ENCODE measurements around the gene CAPSL. TPM values are rescaled to one million over a fixed set of nuclear protein-coding genes. Genes with fewer than 3 reads are reported as not detected.
A peak's percentile ranks its signal among the peaks of the same experiment; 100 is the strongest.
"Not testable (repeated sequence)": the region's sequence is repeated elsewhere in the genome, so short reads cannot be mapped to it uniquely, and the experiment has no call there.

The CAPSL gene
- total RNA-seq, result under 1 TPM in 1 of 2 experiments, not detected in 1; 0.47 TPM

GRCh38 chr5:35938568-35939227 lies at the start of gene CAPSL:
CAPSL (minus strand) TSS chr5:35938622; CDS start chr5:35921120, 17,502 bp downstream.
- CTCF ChIA-PET, result interaction anchor here (1.4 kb wide), 1 partner anchor 295 kb away, joined by 4 read pairs; no protein-coding TSS in a partner anchor
- H3K27me3 Mint-ChIP-seq, result peaks cover 30% of the 10 kb centered on the region
- no peak for DNase-seq
- ATAC-seq, result no peak
- H3K4me1 Mint-ChIP-seq, result no peaks in the 10 kb centered on the region
- H3K9me3 Mint-ChIP-seq (ENCODE audit: low read depth), result no peaks in the 10 kb centered on the region
- no peaks in the 10 kb centered on the region for H3K36me3 Mint-ChIP-seq
- H3K4me3 Mint-ChIP-seq, result no peak within 1 kb of the TSS
- no peak within 1 kb of the TSS for H3K27ac Mint-ChIP-seq

DNA sequence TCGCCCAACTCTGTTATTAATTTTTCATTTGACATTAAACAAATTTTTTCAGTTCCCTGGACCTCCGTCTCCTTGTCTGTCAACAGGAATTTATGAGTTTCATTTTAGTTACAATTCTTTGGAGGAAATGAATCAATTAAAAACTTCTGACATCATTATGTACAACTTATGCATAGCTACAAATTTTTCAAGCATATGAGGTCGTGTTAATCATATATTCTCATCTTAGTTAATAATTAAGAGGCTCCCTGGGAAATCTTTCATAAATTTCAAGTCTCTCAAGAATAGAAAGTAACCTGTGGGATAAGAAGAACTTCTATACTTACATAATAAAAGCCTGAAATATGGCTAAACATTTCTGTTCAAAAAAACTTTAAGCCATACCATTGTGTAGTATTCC lies 49.4 kb upstream of the CAPSL start:
- Mint-ChIP-seq H3K36me3 (no peaks in the 10 kb centered on the region), H3K4me1 (no peaks in the 10 kb centered on the region), H3K27ac (no peak overlapping the region), H3K4me3 (no peak overlapping the region), H3K27me3 (peaks cover 34% of the 10 kb centered on the region), H3K9me3 (ENCODE audit: low read depth) (peaks cover 4% of the 10 kb centered on the region)
- CTCF ChIA-PET, result no interaction called here
- no peak for DNase-seq
- ATAC-seq, result no peak

DNA sequence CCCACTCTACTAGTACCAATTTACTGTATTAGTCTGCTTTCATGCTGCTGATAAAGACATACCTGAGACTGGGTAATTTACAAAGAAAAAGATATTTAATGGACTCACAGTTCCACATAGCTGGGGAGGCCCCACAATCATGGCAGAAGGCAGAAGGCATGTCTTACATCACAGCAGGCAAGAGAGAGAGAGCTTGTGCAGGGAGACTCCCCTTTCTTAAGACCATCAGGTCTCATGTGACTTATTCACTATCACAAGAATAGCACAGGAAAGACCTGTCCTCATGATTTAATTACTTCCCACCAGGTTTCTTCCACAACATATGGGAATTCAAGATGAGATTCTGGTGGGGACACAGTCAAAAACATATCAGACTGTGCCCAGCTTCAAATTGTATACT lies 41.3 kb upstream of the CAPSL start:
- Mint-ChIP-seq H3K4me1 (no peaks in the 10 kb centered on the region), H3K27ac (no peak overlapping the region), H3K4me3 (no peak overlapping the region), H3K27me3 (no peaks in the 10 kb centered on the region), H3K9me3 (ENCODE audit: low read depth) (peaks cover 9% of the 10 kb centered on the region), H3K36me3 (no peaks in the 10 kb centered on the region)
- no peak for DNase-seq
- ATAC-seq, result no peak
- CTCF ChIA-PET, result no interaction called here

- H3K27ac Mint-ChIP-seq; DNase-seq; H3K9me3 Mint-ChIP-seq (ENCODE audit: low read depth); ATAC-seq; CTCF ChIA-PET; H3K4me3 Mint-ChIP-seq; H3K36me3 Mint-ChIP-seq; H3K27me3 Mint-ChIP-seq; H3K4me1 Mint-ChIP-seq: not testable (repeated sequence)
Measured at GRCh38 chr5:35976859-35977258, 38.4 kb upstream of the CAPSL start.

- H3K9me3 Mint-ChIP-seq (ENCODE audit: low read depth), result no peaks in the 10 kb centered on the region
- H3K4me3 Mint-ChIP-seq, result no peak overlapping the region
- no peaks in the 10 kb centered on the region for H3K4me1 Mint-ChIP-seq
- CTCF ChIA-PET, result interaction anchor here (0.6 kb wide), 1 partner anchor 457 kb away, joined by 3 read pairs; no protein-coding TSS in a partner anchor
- ATAC-seq, result no peak
- no peaks in the 10 kb centered on the region for H3K36me3 Mint-ChIP-seq
- DNase-seq, result no peak
- no peak overlapping the region for H3K27ac Mint-ChIP-seq
- peaks cover 2% of the 10 kb centered on the region for H3K27me3 Mint-ChIP-seq
Measured at GRCh38 chr5:35974570-35974969, 36.1 kb upstream of the CAPSL start.

DNA sequence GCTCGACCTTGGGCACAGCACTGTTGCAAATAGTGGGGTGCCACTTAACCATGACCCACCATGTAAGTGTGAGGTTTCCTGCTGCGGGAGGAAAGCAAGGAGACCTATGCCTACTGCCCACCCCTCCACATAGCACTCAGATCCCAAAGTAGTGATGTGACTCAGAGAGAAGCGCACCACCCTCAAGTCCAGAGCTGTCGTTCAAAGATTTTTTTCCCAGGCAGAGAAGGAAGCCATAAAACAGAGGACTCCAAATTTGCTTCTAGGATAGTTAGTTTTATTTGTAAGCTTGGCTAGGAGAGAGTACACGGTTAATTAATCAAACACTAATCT lies 33.4 kb upstream of the CAPSL start:
- Mint-ChIP-seq H3K27ac (no peak overlapping the region), H3K27me3 (peaks cover 14% of the 10 kb centered on the region), H3K36me3 (no peaks in the 10 kb centered on the region), H3K4me1 (no peaks in the 10 kb centered on the region), H3K4me3 (no peak overlapping the region), H3K9me3 (ENCODE audit: low read depth) (no peaks in the 10 kb centered on the region)
- no peak for ATAC-seq
- CTCF ChIA-PET, result no interaction called here
- DNase-seq, result no peak

DNA sequence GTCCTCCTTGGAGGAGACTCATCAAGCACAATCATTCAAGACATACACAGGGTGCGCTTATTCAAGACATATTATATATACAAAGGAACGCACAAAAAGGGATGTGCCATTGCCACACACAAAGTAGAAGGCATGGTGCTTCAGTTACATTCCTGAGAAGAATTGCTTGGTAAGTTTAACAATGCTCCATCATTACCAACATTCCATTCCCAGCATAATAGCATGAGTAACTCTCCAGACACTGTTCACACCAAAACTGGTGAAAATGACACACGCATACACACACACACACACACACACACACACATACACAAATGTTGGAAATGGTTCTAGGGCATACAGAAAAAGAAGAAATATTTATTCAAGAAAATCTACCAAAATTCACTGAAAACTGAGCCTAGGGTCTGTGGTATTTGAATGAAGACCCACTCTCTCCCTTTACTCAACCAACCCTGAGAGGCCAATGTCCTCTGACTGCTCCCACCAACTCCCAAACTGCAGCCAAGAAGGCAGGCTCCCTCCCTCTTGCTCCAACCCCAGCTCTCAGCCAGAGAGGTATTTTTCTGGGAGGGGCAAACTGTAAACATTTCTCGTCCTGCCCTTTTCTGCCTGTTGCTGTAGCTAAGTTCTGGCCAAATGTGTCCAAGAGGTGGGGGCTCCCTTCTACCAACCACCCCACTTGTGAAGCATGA lies 32.9 kb upstream of the CAPSL start:
- Mint-ChIP-seq H3K9me3 (ENCODE audit: low read depth) (no peaks in the 10 kb centered on the region), H3K4me1 (no peaks in the 10 kb centered on the region), H3K4me3 (no peak overlapping the region), H3K27ac (no peak overlapping the region), H3K27me3 (peaks cover 16% of the 10 kb centered on the region), H3K36me3 (no peaks in the 10 kb centered on the region)
- DNase-seq, result no peak
- CTCF ChIA-PET, result no interaction called here
- ATAC-seq, result no peak

DNA sequence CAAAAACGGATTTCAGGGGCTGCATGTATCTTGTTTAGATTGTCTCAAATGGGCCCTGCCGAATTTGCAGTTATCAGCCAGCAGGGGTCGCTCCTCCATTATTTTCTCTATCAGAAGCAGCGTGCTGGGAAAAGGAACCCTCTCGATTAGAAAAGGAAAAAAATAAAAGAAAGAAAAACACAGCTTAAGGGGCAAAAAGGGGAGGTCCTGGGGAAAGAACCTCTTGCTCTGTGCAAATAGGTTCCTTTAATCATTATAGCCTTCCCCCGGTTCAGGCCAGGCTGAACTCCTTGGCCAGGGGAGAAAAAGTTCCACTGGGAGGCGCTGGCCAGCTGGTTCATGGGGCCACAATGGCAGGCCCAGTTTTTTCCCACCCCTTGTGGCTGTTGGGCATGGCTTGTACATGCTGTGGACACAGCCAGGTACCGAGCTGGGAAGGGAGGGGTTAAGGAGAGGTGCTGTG lies 25.0 kb upstream of the CAPSL start:
- no peak for ATAC-seq
- H3K27ac Mint-ChIP-seq, result no peak overlapping the region
- CTCF ChIA-PET, result no interaction called here

GRCh38 chr5:35960328-35960727 lies 21.9 kb upstream of the CAPSL start:
- Mint-ChIP-seq H3K27ac (no peak overlapping the region), H3K36me3 (peaks cover 1% of the 10 kb centered on the region), H3K4me1 (no peaks in the 10 kb centered on the region), H3K9me3 (ENCODE audit: low read depth) (no peaks in the 10 kb centered on the region), H3K27me3 (peaks cover 17% of the 10 kb centered on the region), H3K4me3 (no peak overlapping the region)
- CTCF ChIA-PET, result no interaction called here
- ATAC-seq, result no peak
- DNase-seq, result no peak

More for the DNA sequence above, 25.0 kb upstream of the CAPSL start:
- Mint-ChIP-seq H3K4me1 (no peaks in the 10 kb centered on the region), H3K36me3 (no peaks in the 10 kb centered on the region), H3K4me3 (no peak overlapping the region), H3K9me3 (ENCODE audit: low read depth) (no peaks in the 10 kb centered on the region), H3K27me3 (peaks cover 23% of the 10 kb centered on the region)
- DNase-seq, result no peak

GRCh38 chr5:35956429-35956828 lies 18.0 kb upstream of the CAPSL start:
- Mint-ChIP-seq H3K27me3 (peaks cover 46% of the 10 kb centered on the region), H3K36me3 (peaks cover 1% of the 10 kb centered on the region), H3K27ac (no peak overlapping the region), H3K9me3 (ENCODE audit: low read depth) (no peaks in the 10 kb centered on the region), H3K4me3 (no peak overlapping the region), H3K4me1 (no peaks in the 10 kb centered on the region)
- DNase-seq (no peak), ATAC-seq (no peak)
- CTCF ChIA-PET, result no interaction called here

- no peak overlapping the region for H3K27ac Mint-ChIP-seq
- DNase-seq (peak; percentile 42), ATAC-seq (no peak)
- H3K4me1 Mint-ChIP-seq, result no peaks in the 10 kb centered on the region
- no peaks in the 10 kb centered on the region for H3K9me3 Mint-ChIP-seq (ENCODE audit: low read depth)
- peaks cover 49% of the 10 kb centered on the region for H3K27me3 Mint-ChIP-seq
- H3K4me3 Mint-ChIP-seq, result no peak overlapping the region
- H3K36me3 Mint-ChIP-seq, result peaks cover 1% of the 10 kb centered on the region
- CTCF ChIA-PET, result no interaction called here
Measured at GRCh38 chr5:35954175-35954574, 15.8 kb upstream of the CAPSL start.

- H3K4me3 Mint-ChIP-seq, result no peak overlapping the region
- no peak overlapping the region for H3K27ac Mint-ChIP-seq
- DNase-seq, result no peak
- no peaks in the 10 kb centered on the region for H3K9me3 Mint-ChIP-seq (ENCODE audit: low read depth)
- H3K4me1 Mint-ChIP-seq, result no peaks in the 10 kb centered on the region
- peaks cover 32% of the 10 kb centered on the region for H3K27me3 Mint-ChIP-seq
- no peaks in the 10 kb centered on the region for H3K36me3 Mint-ChIP-seq
- ATAC-seq, result no peak
- CTCF ChIA-PET, result no interaction called here
Measured at GRCh38 chr5:35947085-35947484, 8.7 kb upstream of the CAPSL start.

DNA sequence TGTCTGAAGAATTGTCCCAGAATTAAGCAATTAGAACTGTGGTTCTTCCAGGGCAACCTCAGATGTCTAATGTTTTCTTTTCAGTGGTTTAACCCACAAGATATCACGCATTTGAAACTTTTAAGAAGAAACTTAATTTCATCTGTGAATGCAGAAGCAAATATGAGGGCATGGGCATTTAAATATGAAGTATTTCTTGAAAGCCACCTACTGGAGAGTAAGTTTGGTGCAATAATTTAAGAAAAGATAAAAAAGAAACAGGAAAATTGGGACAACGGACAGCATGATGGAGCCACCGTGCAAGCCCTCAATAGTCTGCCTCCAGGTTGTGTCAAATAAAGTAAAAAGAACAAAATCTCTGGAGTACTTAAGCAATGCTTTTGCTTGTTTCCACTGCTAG lies 1.2 kb upstream of the CAPSL start:
- CTCF ChIA-PET, result interaction anchor here (1.1 to 1.4 kb wide), 2 partner anchors 14 to 296 kb away, joined by 3 to 4 read pairs; no protein-coding TSS in a partner anchor
- Mint-ChIP-seq H3K36me3 (no peaks in the 10 kb centered on the region), H3K9me3 (ENCODE audit: low read depth) (no peaks in the 10 kb centered on the region), H3K4me3 (no peak overlapping the region), H3K27ac (no peak overlapping the region), H3K4me1 (no peaks in the 10 kb centered on the region), H3K27me3 (peaks cover 39% of the 10 kb centered on the region)
- DNase-seq (no peak), ATAC-seq (no peak)

- Mint-ChIP-seq H3K27me3 (peaks cover 8% of the 10 kb centered on the region), H3K4me1 (peaks cover 34% of the 10 kb centered on the region), H3K9me3 (ENCODE audit: low read depth) (no peaks in the 10 kb centered on the region), H3K4me3 (peak overlapping the region; percentile 55), H3K27ac (no peak overlapping the region), H3K36me3 (no peaks in the 10 kb centered on the region)
- ATAC-seq (peak; percentile 59), DNase-seq (peak; percentile 76)
- CTCF ChIA-PET, result interaction anchor here (0.6 to 8.8 kb wide), 40 partner anchors 9 to 1441 kb away, joined by 3 to 140 read pairs (median 4); partner anchors contain the start of genes IL7R and SPEF2
Measured at GRCh38 chr5:35926389-35927051, 11.9 kb downstream of the CAPSL start.
